Mononuclear cell (primary cell): Measurements from ENCODE around the gene FOXL2. TPM values are rescaled to one million over a fixed set of nuclear protein-coding genes. Genes with fewer than 3 reads are reported as not detected.
"Not testable (repeated sequence)": the region's sequence is repeated elsewhere in the genome, so short reads cannot be mapped to it uniquely, and the experiment has no call there.

Experiments used
- H3K27me3 ChIP-seq: 2 replicates; pipeline ENCODE4 v1.6.0; 2011; ENCODE audit warnings: low read length, control low read depth; ENCODE audit not compliant: insufficient read depth
- H3K4me1 ChIP-seq: 2 replicates; pipeline ENCODE4 v1.5.1; 2011; ENCODE audit warnings: mild to moderate bottlenecking, low read length, control low read depth; ENCODE audit not compliant: insufficient read depth
- H3K4me3 ChIP-seq: 2 replicates; pipeline ENCODE4 v1.5.1; 2011; ENCODE audit warnings: mild to moderate bottlenecking, low read length, moderate library complexity
- H3K9me3 ChIP-seq: 2 replicates; pipeline ENCODE4 v1.5.1; 2011; ENCODE audit warnings: low read depth, mild to moderate bottlenecking, control low read depth, low read length
- total RNA-seq: library from RNA; depleted of rRNA; stranded (reverse); fragments of >200 nt; gene quantifications from one replicate; pipeline ENCODE4 v1.2.3, GENCODE V29; 2012

The FOXL2 gene
- total RNA-seq, 1 donor = not detected

- H3K4me3 ChIP-seq = no peak overlapping the region
- peaks cover 100% of the 10 kb centered on the region for H3K27me3 ChIP-seq
- H3K4me1 ChIP-seq = peaks cover 55% of the 10 kb centered on the region
- H3K9me3 ChIP-seq = no peaks in the 10 kb centered on the region
These were observed 7.2 kb downstream of the FOXL2 start for GRCh38 chr3:138939561-138940241.

- peaks cover 48% of the 10 kb centered on the region for H3K4me1 ChIP-seq
- peaks cover 100% of the 10 kb centered on the region for H3K27me3 ChIP-seq
- H3K9me3 ChIP-seq = no peaks in the 10 kb centered on the region
- no peak overlapping the region for H3K4me3 ChIP-seq
These were observed 7.9 kb downstream of the FOXL2 start for GRCh38 chr3:138938877-138939560.

- Histone ChIP-seq H3K9me3 (no peaks in the 10 kb centered on the region), H3K4me1 (peaks cover 46% of the 10 kb centered on the region), H3K27me3 (peaks cover 98% of the 10 kb centered on the region), H3K4me3 (no peak overlapping the region)
These were observed 8.7 kb downstream of the FOXL2 start for GRCh38 chr3:138938056-138938876.

DNA sequence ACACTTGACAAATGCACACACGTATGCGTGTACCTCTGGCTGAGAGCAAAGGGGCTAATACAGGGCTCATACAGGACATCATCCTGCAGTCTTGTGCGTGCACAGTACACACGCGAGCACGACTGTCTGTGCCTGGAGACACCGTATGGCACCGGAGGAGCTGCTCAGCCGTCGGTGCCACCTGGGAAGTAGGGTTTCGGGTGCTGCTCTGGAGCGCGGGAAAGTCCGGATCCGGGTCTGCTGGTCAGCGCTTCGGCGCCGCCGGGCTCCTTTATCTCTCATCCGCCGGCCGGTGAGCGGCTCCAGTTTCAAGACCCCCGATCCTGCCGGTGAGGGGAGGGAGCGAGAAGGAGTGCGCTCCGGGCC is 9.3 kb downstream of the FOXL2 start:
- Histone ChIP-seq H3K27me3 (peaks cover 98% of the 10 kb centered on the region), H3K4me3 (no peak overlapping the region)

DNA sequence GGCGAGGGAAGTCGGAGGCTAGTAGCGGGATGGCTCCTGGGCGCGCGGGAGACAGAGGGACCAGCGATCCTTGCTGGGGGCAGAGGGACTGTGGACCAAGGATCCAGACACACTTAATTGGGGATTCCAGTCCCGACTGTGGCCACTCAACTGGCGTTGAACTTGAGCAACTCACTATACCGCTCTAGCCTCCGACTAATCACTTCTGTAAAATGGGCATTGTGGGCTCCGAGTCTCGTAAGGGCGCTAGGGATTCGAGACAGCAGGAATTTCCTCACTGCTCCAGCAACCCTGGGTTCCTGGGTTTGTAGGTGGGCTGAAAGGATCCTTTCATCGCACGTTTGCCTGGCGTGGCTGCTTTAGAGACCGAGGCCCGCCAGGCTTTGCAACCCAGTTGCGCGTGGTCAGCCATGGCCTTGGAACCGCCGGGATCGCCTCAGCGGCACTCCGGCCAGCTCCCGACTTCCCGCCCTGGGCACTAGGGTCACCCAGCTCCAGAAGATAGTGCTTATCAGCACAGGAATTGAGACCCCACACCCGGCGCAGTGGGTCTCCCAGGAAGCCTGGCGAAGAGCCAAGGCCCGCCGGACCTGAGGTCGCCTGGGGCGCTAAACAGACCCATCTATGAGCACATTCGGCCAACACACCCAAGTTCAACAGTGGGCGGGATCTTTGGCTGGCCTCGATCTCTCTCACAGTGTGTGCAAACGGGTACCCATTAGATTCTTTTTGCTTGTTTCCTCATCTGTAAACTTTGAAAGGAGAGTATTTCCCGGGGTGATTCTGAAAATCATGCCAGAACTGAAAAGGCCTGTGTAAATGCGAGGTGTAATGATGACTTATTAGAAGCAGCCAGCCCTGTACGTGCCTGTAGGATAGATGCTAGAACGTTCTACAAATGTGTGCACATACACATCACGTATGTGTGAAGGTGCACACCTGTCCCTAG is 9.9 kb downstream of the FOXL2 start:
- Histone ChIP-seq H3K4me1 (peaks cover 46% of the 10 kb centered on the region), H3K9me3 (no peaks in the 10 kb centered on the region), H3K4me3 (no peak overlapping the region), H3K27me3 (peaks cover 92% of the 10 kb centered on the region)

More for the DNA sequence above, 9.3 kb downstream of the FOXL2 start:
- H3K4me1 ChIP-seq = peaks cover 46% of the 10 kb centered on the region
- no peaks in the 10 kb centered on the region for H3K9me3 ChIP-seq

DNA sequence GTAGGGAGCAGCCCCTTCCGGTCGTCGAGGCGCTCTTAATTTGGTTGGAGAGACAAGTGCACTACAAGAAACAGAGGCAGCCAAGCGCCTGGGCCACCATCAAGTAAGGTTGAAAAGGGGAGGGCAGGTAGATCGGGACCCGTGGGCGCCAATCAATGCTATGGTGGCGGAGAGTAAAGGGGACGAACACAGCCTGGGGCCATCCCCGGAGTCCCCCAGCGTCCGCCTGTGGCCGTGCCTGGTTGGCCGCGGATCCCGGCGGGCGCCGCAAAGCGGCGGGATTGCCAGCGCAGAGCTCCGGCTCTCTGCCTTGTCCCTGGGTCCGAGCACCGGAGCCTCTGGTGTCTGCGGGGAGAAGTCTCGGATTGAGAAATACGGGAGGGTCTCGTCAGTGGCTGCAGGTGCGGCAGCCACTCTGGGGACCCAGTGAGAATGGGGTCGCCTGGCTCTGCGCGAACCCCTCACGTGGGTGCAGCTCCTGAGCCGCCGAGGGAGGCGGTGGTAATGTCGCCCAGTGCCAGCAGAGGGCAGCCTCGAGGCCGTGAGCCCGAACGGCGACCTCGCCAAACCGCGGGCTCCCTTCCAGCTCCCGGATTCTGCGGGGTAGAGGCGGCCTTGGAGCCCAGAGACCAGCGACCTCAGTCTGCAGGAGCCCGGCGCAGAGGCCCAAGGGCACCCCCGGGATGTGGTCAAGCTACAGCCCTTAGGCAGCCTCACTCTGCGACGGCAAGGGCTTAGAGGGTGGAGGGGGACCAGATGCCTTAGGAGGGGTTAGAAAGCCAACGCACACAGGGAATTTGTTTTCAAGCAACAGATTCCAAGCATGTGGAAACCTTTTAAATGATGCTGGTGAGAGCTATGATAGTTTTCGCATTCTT is 10.8 kb downstream of the FOXL2 start:
- no peaks in the 10 kb centered on the region for H3K9me3 ChIP-seq
- peaks cover 83% of the 10 kb centered on the region for H3K27me3 ChIP-seq
- no peak overlapping the region for H3K4me3 ChIP-seq
- H3K4me1 ChIP-seq = peaks cover 46% of the 10 kb centered on the region

DNA sequence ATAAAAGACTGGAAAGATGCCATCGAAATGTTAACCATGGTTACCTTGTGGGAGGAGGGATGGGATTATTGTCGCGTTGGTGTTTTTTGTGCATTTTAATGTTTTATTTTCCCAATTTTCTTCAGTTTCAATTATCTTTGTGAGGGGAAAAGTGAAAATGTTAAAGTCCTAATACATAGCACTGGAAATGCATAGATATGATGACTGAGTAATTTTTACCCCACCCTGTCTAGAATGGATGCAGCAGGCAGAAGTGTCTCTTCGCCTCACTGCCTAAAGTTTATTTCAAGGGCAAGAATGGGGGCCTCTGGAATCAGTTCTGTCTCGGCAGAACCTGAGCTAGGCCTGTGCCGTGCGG is 11.5 kb downstream of the FOXL2 start:
- no peaks in the 10 kb centered on the region for H3K9me3 ChIP-seq
- H3K4me3 ChIP-seq = no peak overlapping the region
- peaks cover 76% of the 10 kb centered on the region for H3K27me3 ChIP-seq
- H3K4me1 ChIP-seq = peaks cover 46% of the 10 kb centered on the region

GRCh38 chr3:138933981-138934691 is 12.8 kb downstream of the FOXL2 start:
- Histone ChIP-seq H3K4me1 (peaks cover 37% of the 10 kb centered on the region), H3K4me3 (no peak overlapping the region), H3K9me3 (no peaks in the 10 kb centered on the region), H3K27me3 (peaks cover 63% of the 10 kb centered on the region)

- Histone ChIP-seq H3K9me3 (no peaks in the 10 kb centered on the region), H3K4me1 (peaks cover 27% of the 10 kb centered on the region), H3K4me3 (no peak overlapping the region), H3K27me3 (peaks cover 53% of the 10 kb centered on the region)
These were observed 13.8 kb downstream of the FOXL2 start for GRCh38 chr3:138933068-138933668.

- Histone ChIP-seq H3K4me1 (no peaks in the 10 kb centered on the region), H3K9me3 (no peaks in the 10 kb centered on the region), H3K4me3 (no peak overlapping the region), H3K27me3 (peaks cover 10% of the 10 kb centered on the region)
These were observed 18.1 kb downstream of the FOXL2 start for GRCh38 chr3:138928727-138929372.

- Histone ChIP-seq H3K4me3 (no peak overlapping the region), H3K27me3 (no peaks in the 10 kb centered on the region), H3K9me3 (no peaks in the 10 kb centered on the region), H3K4me1 (no peaks in the 10 kb centered on the region)
These were observed 23.4 kb downstream of the FOXL2 start for GRCh38 chr3:138923531-138923994.

DNA sequence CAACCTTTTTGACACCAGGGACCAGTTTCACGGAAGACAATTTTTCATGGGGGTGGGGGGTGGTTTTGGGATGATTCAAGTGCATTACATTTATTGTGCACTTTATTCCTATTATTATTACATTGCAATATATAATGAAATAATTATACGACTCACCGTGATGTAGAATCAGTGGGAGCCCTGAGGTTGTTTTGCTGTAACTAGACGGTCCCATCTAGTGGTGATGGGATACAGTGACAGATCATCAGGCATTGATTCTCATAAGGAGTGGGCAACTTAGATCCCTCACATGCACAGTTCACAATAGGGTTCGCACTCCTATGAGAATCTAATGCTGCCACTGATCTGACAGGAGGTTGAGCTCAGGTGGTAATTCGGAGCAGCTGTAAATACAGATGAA is 24.5 kb downstream of the FOXL2 start:
- not testable (repeated sequence) for H3K9me3 ChIP-seq, H3K4me3 ChIP-seq, H3K27me3 ChIP-seq, H3K4me1 ChIP-seq
